A204.1 (cell line): ENCODE measurements around the gene MYL5.
"Not testable (repeated sequence)": the region's sequence is repeated elsewhere in the genome, so short reads cannot be mapped to it uniquely, and the experiment has no call there.

Experiments used
- FAIRE-seq: peaks from 2 replicates; lab custom pipeline; 2012; peaks lifted over from hg19 to GRCh38; lab: Jason Lieb, UNC

Gene MYL5, protein sequence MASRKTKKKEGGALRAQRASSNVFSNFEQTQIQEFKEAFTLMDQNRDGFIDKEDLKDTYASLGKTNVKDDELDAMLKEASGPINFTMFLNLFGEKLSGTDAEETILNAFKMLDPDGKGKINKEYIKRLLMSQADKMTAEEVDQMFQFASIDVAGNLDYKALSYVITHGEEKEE

DNA sequence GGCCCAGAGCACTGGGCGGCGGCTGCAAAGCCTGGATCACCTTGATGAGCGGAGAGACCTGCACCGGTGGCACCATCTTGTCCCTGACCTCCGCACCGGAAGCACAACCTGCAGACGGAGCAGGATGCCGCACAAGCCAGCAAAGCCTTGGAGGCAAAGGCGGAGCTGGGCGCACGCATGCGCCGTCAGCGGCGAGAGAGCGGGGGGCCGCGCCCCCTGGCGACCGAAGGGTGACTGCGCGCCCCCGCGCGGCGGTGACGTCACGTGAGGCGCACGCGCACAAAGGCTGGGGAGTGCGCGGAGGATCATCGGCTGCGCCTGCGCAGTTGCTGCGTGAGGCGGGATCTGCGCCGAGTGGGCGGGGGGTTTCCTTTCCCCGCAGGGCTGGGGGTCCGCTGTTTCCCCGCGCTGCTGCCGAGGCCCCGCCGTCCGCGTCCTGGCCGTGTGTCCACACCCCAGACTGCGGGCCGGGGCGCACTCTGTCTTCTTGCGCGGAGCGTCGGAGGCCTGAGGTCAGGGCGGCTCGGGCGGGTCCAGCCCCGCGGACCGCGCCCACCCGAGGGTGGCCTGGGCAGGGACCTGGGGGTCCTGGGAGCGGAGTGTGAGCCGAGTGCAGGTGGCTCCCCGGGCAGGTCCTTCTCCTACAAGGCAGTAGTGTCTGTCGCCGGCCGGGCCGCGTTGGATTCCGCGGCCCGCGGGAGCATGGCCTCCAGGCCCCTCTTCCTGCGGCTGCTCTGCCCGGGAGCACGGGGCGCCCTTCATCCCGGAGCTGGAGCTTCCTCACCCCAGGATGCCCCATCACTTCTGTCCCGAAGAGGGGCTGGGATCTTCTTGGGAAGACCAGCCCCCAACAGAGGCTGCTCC, at the start of gene MYL5, which contains the start of gene ATP5ME:
TSS of gene MYL5 (plus strand) at position 371 of the 864 bp plus-strand sequence. CDS start 3,485 bp downstream, outside the sequence.
TSS of gene ATP5ME (minus strand) at position 105 of the 864 bp plus-strand sequence. CDS start at position 76, 29 bp downstream.
- FAIRE-seq = no peak

DNA sequence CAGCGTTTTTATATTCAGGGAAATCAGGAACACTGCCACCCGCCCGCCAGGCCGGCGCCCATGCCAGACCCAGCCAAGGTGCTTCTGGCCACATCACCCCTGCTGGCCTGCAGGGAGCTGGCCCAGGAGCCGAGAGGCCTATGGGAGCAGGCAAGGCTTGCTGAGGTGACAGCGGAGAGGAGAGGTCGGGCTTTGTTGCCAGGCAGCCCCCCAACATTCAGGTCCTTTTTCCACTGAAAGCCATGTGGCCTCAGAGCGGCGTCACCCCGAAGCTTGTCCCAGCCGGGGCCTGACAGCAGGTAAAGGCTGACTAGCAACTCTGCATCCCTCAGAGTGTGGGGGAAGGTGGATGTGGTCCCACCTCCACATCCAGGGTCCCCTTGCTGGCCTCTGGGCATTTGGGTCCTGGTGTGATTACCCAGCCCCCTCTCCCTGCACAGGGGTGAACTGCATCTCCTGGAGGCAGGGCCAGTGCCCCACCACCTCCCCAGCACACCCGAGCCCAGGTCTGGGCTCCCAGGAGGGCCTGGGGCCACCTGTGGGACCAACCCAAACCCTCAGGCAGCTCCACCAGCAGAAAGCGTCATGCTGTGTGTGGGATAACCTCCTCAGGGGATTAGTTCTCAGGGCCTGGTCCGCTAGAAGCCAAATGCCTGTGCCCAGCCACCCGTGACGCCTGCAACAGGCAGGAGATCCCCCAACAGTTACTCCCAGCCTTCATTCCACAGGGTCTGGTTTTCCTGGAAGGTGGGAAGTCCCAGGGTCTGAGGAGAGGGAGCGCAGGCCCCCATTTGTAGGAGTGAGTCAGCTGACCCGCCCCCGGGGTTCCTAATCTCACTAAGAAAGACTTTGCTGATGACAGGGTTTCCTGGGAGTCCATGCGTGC, 49.4 kb upstream of the MYL5 start, which contains the start of gene PDE6B:
TSS of gene PDE6B (plus strand) at position 869 of the 886 bp plus-strand sequence. CDS start 54 bp downstream, outside the sequence.
- no peak for FAIRE-seq

DNA sequence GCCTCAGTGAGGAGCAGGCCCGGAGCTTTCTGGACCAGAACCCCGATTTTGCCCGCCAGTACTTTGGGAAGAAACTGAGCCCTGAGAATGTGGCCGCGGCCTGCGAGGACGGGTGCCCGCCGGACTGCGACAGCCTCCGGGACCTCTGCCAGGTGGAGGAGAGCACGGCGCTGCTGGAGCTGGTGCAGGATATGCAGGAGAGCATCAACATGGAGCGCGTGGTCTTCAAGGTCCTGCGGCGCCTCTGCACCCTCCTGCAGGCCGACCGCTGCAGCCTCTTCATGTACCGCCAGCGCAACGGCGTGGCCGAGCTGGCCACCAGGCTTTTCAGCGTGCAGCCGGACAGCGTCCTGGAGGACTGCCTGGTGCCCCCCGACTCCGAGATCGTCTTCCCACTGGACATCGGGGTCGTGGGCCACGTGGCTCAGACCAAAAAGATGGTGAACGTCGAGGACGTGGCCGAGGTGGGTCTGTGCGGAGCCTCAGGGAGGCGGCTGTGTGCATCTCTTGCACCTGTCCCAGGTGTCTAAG, 48.6 kb upstream of the MYL5 start:
- FAIRE-seq = no peak

DNA sequence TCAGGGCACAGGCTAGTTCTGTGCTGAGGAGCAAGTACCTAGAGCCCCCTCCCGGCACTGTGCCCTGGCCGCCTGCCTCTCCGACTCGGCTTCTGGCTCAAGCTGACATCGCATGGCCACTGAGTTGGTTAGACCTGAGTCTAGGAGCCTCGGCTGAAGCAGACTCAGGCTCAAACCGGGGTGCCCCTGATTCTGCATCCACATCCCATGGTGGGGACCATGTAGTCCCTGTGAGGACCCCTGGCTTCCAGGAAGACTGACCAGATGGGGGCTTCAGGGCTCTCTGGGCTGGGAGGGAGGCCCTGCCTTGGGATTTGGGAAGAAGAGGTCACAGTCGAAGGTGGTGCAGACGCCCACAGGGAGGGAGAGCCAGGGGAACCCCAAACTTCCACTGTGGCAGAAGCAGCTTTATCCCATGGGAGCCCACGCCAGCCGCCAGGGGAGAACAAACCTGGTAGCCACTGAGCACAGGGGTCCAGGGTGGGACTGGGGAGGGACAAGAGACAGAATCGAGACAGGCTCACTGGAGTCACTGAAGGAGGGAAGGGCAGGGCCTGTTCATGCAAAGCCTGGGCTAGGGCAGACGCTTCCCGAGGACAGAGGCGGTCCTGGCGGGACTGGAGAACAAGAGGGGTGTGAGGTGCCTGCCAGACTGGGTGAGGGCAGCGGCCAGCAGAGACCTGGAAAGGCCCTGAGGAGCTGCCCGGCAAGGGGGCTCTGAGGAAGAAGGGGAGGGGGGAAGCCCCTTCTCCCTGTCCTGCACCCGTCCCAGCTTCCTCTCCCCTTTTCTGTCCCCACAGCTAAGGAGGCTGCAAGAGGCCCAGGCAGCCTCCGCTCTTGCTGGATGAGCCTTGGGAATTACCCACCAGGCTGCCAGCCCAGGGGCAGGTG, 47.9 kb upstream of the MYL5 start:
- no peak for FAIRE-seq

DNA sequence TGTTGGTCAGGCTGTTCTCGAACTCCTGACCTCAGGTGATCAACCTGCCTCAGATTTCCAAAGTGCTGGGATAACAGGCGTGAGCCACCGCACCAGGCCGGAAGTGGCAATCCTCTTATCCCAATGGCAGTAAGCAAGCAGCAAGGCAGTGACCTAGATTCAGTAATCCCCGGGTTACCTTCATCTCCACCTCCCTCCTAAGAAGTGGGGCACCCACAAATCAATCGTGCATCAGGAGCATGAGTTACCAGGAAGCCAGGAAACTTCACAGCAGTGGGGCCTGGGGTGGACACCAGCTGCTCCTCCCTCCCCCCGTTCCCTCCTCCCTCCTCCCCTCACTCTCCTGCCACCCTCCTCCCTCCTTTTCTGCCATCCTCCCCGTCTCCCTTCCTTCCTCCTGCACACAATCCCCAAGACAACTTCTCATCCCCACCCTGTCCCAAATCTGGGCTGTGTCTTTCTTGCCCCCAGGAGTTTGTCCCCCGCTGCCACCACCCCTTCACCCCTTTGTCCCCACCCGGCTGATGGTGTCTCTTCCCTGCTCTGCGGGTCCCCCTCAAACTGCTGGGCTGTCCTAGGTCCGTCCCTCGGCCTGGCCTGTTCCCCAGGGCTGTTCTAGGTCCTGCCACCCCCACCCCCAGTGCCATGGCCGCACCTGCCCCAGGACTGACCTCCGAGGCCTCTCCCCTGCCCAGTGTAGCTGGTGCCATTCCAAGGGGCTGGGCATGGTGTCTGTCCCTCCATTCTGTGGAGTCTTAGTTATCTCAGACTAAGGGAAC, 46.8 kb upstream of the MYL5 start:
- no peak for FAIRE-seq

DNA sequence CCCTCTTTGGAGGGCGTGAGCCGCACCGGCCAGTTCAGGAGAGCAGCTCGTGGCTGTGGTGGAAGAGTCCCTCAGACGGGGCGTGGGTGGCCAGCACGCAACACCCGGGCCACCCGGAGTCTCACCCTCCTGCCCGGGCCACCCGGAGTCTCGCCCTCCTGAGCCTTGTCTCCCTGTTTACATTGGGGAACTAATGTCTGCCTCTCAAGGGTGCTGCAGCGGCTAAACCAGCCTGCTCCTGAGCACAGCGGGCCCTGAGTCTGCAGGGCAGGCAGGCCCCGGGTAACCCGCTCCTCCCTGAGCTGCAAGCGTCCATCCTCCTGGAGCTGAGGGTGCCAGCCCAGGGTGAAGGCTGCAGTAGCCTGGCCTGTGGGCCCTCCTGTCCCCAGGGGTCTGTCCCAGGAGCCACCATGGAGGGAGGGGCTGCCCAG, 46.0 kb upstream of the MYL5 start:
- FAIRE-seq = no peak

DNA sequence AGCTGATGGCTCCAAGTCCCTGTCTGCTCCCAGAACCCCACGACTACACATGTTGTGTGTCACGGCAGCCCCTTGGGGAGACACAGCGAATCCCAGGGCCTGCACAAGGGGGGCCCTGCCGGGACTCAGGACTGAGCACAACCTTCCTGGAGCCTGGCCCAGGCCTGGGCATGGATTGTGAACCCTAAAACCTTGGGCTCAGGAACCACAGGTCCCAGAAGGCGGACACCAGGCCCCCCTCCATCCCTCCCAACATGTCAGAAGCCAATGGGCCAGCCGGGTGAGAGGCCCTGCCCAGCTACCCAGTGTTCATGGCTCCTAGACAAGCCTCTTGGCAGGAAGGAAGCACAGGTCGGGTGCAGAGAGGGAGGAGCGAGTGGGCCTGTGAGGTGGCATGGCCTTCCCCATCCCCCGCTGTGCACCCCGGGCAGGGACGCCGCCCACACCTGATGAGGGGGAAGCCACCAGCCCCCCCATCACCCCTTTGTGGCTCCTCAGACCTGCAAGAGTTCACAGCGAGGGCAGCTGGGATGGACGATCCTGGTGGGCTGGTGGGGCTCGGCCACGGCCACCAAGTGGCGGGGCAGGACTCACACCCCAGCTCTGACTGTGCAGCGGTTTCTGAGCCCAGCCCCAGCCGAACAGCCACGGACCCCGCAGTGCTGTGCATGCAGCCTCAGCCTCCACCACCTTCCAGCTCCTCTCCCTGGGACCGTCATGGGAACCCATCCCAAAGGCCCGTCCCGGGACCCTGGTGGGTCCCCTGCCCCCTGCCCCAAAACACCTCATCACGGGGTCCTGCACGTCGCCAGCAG, 45.3 kb upstream of the MYL5 start:
- FAIRE-seq = no peak

DNA sequence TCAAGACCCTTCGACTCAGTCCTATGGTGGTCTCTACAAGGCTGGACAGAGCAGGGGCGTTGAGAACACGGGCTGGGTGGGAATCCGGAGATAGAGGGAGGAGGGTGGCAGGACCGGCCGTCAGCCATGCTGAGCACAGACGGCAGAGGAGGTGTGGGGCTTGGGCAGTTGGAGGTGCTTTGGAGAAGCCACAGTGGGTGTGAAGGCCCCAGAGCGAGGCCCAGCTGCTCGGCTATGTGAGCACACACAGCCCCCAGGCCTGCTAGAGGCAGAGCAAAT, 44.8 kb upstream of the MYL5 start:
- no peak for FAIRE-seq

DNA sequence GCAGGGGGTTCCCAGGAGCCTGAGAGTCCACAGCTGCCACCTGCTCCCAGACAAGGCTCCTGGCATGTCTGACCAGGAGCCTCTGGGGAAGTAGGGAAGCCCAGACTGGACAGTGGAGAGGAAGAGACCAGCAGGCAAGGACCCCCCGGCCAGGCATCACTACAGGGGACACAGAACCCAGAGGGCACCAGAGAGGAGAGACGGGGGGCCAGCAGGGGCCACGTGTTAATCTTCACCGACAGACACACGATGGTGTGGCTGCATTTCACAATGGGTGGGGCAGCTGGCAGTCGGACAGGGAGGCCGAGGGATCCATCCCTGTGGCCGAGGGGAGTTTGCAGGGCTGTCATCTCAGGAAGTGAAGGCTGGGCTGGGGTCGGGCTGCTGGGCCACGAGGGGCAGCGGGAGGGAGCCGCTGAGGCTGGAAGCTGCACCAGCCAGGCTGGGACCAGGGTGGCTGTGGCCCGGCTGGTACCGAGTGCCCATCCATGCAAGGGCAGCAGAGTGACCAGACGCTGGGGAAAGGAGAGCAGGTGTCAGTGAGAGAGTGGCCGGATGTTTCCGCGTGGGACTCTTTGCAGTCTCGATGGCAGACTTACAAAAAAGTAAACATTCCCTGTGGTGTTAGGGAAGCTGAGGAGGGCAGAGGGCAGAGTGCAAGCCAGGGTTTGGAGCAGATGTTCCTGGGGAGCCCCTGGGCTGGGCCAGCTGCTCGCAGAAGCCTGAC, 44.3 kb upstream of the MYL5 start:
- no peak for FAIRE-seq

DNA sequence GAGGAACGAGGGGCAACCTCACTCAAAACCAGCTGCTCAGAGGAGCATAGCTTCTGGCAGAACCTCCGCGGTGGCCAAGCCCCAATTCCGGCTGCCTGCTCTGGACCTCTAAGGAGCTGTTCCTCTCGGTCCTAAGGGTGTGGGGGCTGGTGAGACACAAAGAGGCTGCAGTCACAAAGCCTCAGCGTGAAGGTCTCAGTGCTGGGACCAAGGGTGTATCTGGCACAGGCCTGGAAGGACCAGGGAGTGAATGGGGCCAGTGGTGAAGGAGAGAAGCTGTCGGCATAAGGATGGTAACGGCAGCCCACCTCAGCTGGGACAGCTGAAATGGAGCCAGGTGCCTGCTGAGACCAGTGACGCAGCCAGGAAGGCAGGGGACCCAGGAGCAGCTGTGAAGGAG, 43.7 kb upstream of the MYL5 start:
- no peak for FAIRE-seq

DNA sequence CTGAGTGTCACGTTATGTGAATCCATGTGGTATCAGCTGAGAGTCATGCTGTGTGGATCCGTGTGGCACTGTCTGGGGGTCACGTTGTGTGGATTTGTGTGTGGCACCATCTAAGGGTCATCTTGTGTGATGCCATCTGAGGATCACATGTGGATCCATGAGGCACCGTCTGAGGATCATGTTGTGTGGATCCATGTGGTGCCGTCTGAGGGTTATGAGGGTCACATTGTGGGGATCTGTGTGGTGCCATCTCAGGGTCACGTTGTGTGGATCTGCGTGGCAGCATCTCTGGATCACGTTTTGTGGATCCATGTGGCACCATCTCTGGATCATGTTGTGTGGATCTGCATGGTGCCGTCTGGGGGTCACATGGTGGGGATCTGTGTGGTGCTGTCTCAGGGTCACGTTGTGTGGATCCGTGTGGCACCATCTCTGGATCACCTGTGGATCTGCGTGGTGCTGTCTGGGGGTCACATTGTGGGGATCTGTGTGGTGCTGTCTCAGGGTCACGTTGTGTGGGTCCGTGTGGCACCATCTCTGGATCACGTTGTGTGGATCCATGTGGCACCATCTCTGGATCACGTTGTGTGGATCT, 42.0 kb upstream of the MYL5 start:
- no peak for FAIRE-seq

DNA sequence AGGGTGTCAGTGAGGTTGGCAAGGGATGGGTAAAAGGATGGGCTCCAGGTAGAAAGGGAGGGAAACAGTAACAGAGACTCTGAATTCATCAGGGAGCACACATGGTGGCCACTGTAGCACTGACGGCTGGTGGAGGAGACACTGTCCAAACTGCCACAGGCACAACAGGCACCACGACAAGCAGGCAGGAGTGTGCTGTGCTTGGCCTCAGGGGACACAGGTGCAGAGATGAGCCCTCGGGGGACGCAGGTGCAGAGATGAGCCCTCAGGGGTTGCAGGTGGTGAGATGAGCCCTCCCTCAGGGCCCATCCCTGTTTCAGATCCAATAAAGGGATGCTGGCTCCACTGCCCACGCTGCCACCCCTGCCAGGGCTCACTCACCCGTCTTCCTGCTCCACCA, 41.4 kb upstream of the MYL5 start:
- FAIRE-seq = no peak

DNA sequence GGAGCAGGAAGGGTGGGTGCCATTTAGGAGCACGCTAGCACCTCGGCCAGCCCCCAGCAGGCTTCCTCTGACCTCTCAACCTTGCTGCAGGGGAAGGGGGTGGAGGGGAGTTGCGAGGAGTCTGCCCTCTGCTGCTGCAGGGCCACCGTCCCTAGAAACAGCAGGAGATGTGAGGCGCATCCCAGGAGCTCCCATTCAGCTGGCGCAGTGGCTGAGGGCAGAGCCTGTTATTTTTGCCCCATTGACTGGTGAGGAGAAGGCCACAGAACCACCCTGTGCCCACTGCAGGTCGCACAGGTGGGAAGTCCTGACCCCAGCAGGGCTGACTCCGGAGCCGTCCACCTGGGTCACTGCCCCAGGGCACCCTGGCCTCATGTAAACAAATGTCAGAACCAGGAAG, 40.9 kb upstream of the MYL5 start:
- FAIRE-seq = no peak

DNA sequence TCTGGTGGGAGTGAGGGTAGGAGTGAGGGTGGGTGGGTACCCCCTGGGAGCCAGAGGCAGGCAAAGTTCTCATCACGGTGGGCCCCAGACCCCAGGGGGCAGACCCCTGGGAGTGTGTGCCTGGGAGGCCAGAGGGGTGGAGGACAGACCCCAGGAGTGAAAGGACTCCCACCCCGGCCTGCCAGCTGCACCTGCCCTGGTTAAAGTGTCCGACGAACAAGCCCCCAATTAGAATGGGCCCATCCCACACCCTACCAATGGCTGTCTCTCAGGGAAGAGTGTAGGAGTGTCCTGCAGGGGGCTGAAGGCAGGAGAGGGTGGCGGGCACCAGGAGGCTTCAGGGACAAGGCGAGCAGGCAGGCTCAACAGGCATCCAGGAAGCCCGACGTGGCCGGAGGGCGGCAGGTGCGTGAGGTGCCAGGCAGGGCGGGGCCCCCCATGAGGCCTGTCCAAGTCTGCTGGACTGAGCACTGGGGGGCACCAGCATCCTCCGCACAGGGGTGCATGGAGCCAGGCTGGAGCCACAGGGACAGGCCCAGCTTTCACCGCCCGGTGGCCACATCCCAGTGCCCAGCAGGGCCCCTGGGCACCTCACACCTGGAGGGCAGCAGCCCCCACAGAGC, 40.3 kb upstream of the MYL5 start:
- FAIRE-seq = no peak

DNA sequence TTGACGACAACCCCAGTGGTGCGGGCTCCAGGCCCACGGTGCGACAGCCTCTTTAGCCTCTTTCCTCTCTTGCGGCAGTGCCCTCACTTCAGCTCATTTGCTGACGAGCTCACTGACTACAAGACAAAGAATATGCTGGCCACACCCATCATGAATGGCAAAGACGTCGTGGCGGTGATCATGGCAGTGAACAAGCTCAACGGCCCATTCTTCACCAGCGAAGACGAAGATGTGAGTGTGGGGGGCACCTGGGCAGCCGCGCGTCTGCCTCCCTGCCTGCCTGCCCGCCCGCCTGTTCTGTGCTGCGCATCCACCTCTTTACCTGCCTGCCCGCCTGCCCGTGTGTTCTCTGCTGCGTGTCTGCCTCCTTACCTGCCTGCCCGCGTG, 39.8 kb upstream of the MYL5 start:
- FAIRE-seq = no peak

DNA sequence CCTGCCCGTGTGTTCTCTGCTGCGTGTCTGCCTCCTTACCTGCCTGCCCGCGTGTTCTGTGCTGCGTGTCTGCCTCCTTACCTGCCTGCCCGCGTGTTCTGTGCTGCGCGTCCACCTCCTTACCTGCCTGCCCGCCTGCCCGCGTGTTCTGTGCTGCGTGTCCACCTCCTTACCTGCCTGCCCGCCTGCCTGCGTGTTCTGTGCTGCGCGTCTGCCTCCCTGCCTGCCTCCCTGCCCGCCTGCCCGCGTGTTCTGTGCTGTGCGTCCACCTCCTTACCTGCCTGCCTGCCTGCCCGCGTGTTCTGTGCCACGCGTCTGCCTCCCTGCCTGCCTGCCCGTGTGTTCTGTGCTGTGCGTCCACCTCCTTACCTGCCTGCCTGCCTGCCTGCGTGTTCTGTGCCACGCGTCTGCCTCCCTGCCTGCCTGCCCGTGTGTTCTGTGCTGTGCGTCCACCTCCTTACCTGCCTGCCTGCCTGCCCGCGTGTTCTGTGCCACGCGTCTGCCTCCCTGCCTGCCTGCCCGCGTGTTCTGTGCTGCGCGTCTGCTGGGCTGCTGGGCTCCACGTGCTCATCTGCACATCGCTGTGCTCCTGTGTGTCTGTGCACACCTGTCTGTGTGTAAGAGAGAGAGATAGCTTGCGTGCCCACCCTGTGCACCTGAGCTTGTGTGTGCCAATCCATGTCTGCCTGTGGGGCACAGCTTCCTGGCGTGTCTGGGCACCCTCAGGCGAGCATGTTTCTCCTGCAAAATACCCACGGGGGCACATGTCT, 39.1 kb upstream of the MYL5 start:
- not testable (repeated sequence) for FAIRE-seq

DNA sequence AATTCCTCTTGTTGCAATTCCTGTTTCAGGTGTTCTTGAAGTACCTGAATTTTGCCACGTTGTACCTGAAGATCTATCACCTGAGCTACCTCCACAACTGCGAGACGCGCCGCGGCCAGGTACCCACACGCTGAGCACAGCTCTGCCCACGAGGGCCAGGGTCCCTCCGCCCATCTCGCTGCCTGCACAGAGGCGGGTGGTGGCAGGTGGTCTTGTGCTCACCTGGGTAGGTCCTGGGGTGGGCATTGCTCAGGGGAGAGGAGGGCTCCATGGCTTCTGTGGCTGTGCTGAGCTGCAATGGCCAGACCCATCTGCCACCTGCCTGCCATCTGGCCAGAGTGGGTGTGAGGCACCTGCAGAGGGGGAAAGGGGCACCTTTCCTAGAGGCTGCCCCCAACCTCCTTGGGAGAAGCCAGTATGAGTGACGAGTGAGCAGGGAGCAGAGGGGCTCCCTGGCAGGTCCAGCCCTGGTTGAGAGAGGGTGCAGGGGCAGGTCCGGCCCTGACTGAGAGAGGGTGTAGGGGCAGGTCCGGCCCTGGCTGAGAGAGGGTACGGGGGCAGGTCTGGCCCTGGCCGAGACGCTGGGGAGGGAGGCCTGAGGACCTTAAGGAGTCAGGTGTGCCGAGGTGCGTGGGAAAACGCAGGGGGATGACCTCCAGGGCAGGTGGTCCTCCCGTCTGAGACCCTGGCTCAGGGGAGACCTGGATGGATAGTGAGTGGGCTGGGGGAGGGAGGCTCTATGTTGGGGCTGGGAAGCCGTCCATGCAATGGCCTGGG, 38.3 kb upstream of the MYL5 start:
- FAIRE-seq = no peak
